H9 (cell line): ENCODE results near the gene H19. TPM values are rescaled to one million over a fixed set of nuclear protein-coding genes. Genes with fewer than 3 reads are reported as not detected.

Experiments used
- DNase-seq: peaks from one replicate; pipeline ENCODE4 v3.0.0-alpha.2; 2017
- H2AFZ ChIP-seq: one replicate; pipeline ENCODE4 v1.6.1; 2013; ENCODE audit warnings: mild to moderate bottlenecking, low read length, control low read depth, moderate library complexity
- H2AK5ac ChIP-seq: 2 replicates; pipeline ENCODE4 v1.6.1; 2013; ENCODE audit warnings: low read length, control low read depth, mixed read lengths; ENCODE audit not compliant: insufficient read length
- H2BK120ac ChIP-seq: one replicate; pipeline ENCODE4 v1.6.1; 2013; ENCODE audit warnings: low read depth, mild to moderate bottlenecking, low read length, control low read depth, inconsistent platforms; ENCODE audit not compliant: poor library complexity, severe bottlenecking
- H2BK12ac ChIP-seq: 2 replicates; pipeline ENCODE4 v1.6.1; 2013; ENCODE audit warnings: low read length, control low read depth, mixed read lengths, low read depth; ENCODE audit not compliant: insufficient read length
- H2BK15ac ChIP-seq: 2 replicates; pipeline ENCODE4 v1.6.1; 2013; ENCODE audit warnings: low read depth, low read length, control low read depth
- H2BK20ac ChIP-seq: one replicate; pipeline ENCODE4 v1.6.1; 2013; ENCODE audit warnings: low read depth, mild to moderate bottlenecking, low read length, control low read depth, inconsistent platforms; ENCODE audit not compliant: poor library complexity, severe bottlenecking
- H2BK5ac ChIP-seq: 2 replicates; pipeline ENCODE4 v1.6.1; 2013; ENCODE audit warnings: low read length, control low read depth, mixed read lengths; ENCODE audit not compliant: insufficient read length
- H3K14ac ChIP-seq: 2 replicates; pipeline ENCODE4 v1.6.1; 2013; ENCODE audit warnings: low read length, control low read depth; ENCODE audit not compliant: insufficient read depth
- H3K18ac ChIP-seq: 2 replicates; pipeline ENCODE4 v1.6.1; 2013; ENCODE audit warnings: low read depth, mild to moderate bottlenecking, mixed read lengths, low read length, control low read depth; ENCODE audit not compliant: insufficient read length
- H3K23ac ChIP-seq: 2 replicates; pipeline ENCODE4 v1.6.1; 2013; ENCODE audit warnings: low read length, control low read depth, mixed read lengths, low read depth; ENCODE audit not compliant: insufficient read length
- H3K23me2 ChIP-seq: 2 replicates; pipeline ENCODE4 v1.6.1; 2013; ENCODE audit warnings: low read depth, mild to moderate bottlenecking, mixed read lengths, low read length, control low read depth; ENCODE audit not compliant: insufficient read length, poor library complexity, severe bottlenecking
- H3K27ac ChIP-seq: 2 replicates; pipeline ENCODE4 v1.5.1; 2013; ENCODE audit warnings: low read length, control low read depth, mixed read lengths, low read depth; ENCODE audit not compliant: insufficient read length
- H3K27me3 ChIP-seq: 2 replicates; pipeline ENCODE4 v1.6.1; 2013; ENCODE audit warnings: low read length, control low read depth, inconsistent platforms; ENCODE audit not compliant: insufficient read depth
- H3K4ac ChIP-seq: 2 replicates; pipeline ENCODE4 v1.6.1; 2013; ENCODE audit warnings: low read depth, mild to moderate bottlenecking, control low read depth, inconsistent platforms, low read length, moderate library complexity
- H3K4me1 ChIP-seq: 2 replicates; pipeline ENCODE4 v1.6.1; 2013; ENCODE audit warnings: low read length, control low read depth, inconsistent platforms; ENCODE audit not compliant: insufficient read depth
- H3K4me2 ChIP-seq: 2 replicates; pipeline ENCODE4 v1.6.1; 2013; ENCODE audit warnings: low read length, control low read depth, mixed read lengths; ENCODE audit not compliant: insufficient read length, insufficient read depth
- H3K56ac ChIP-seq: 2 replicates; pipeline ENCODE4 v1.6.1; 2013; ENCODE audit warnings: low read depth, mild to moderate bottlenecking, mixed read lengths, low read length, control low read depth; ENCODE audit not compliant: insufficient read length
- H3K79me1 ChIP-seq: 2 replicates; pipeline ENCODE4 v1.6.1; 2013; ENCODE audit warnings: low read depth, mild to moderate bottlenecking, moderate library complexity, low read length, control low read depth, inconsistent platforms; ENCODE audit not compliant: insufficient read depth, poor library complexity, severe bottlenecking
- H3K79me2 ChIP-seq: 2 replicates; pipeline ENCODE4 v1.6.1; 2013; ENCODE audit warnings: low read length, control low read depth, inconsistent platforms; ENCODE audit not compliant: insufficient read depth
- H3K9ac ChIP-seq: 2 replicates; pipeline ENCODE4 v1.6.1; 2013; ENCODE audit warnings: low read length, control low read depth, mixed read lengths; ENCODE audit not compliant: insufficient read length; ENCODE audit errors: extremely low read depth
- H3K9me3 ChIP-seq: one replicate; pipeline ENCODE4 v1.6.1; 2013; ENCODE audit warnings: low read depth, low read length, inconsistent platforms; ENCODE audit not compliant: control insufficient read depth
- H3T11ph ChIP-seq: one replicate; pipeline ENCODE4 v1.6.1; 2013; ENCODE audit warnings: mild to moderate bottlenecking, low read length, control low read depth, inconsistent platforms
- H4K20me1 ChIP-seq: one replicate; pipeline ENCODE4 v1.6.1; 2013; ENCODE audit not compliant: control insufficient read depth, insufficient read length, insufficient read depth
- H4K5ac ChIP-seq: 2 replicates; pipeline ENCODE4 v1.6.1; 2013; ENCODE audit warnings: low read depth, mild to moderate bottlenecking, mixed read lengths, low read length, control low read depth; ENCODE audit not compliant: insufficient read length
- H4K8ac ChIP-seq: replicated peaks from 2 replicates; pipeline ENCODE4 v1.6.1; 2013; ENCODE audit warnings: low read length, control low read depth, mixed read lengths, low read depth; ENCODE audit not compliant: insufficient read length
- H4K91ac ChIP-seq: 2 replicates; pipeline ENCODE4 v1.6.1; 2013; ENCODE audit warnings: low read depth, mild to moderate bottlenecking, moderate library complexity, mixed read lengths, low read length, control low read depth; ENCODE audit not compliant: insufficient read length
- H3K27ac Mint-ChIP-seq, 3 experiments: 2 replicates in 2 of 3; 3 replicates in 1 of 3; pipeline ENCODE4 v1.8.0; 2020 to 2021; ENCODE audit warnings: mixed read lengths in 3 of 3, mild to moderate bottlenecking in 1 of 3, moderate library complexity in 1 of 3
- H3K27me3 Mint-ChIP-seq: 2 replicates; pipeline ENCODE4 v1.8.0; 2021; ENCODE audit warnings: low read depth, mild to moderate bottlenecking, moderate library complexity, mixed read lengths
- H3K36me3 Mint-ChIP-seq, 3 experiments: 2 replicates in 2 of 3; 3 replicates in 1 of 3; pipeline ENCODE4 v1.8.0; 2020 to 2021; ENCODE audit warnings: low read depth in 3 of 3, mixed read lengths in 3 of 3; ENCODE audit not compliant: insufficient read depth in 1 of 3
- H3K4me1 Mint-ChIP-seq, 2 experiments: 2 replicates each; pipeline ENCODE4 v1.8.0; 2020; ENCODE audit warnings: mixed read lengths in 2 of 2
- H3K4me3 Mint-ChIP-seq, 2 experiments: 2 replicates in 1 of 2; 3 replicates in 1 of 2; pipeline ENCODE4 v1.8.0; 2020 to 2021; ENCODE audit warnings: mild to moderate bottlenecking in 2 of 2, mixed read lengths in 2 of 2, moderate library complexity in 1 of 2
- H3K9me3 Mint-ChIP-seq, 2 experiments: 2 replicates in 1 of 2; 3 replicates in 1 of 2; pipeline ENCODE4 v1.8.0; 2020; ENCODE audit warnings: mild to moderate bottlenecking in 2 of 2, mixed read lengths in 2 of 2, moderate library complexity in 1 of 2
- CTCF ChIP-seq: fragments of 200-600 bp; sonication (generic); conservative IDR thresholded peaks from 3 replicates; pipeline ENCODE4 v1.8.0; 2021; ENCODE audit warnings: antibody characterized with exemption, mild to moderate bottlenecking
- WGBS: extraction: QIAGEN DNeasy Blood & Tissue Kit; methylation state at CpG from one replicate; pipeline ENCODE4 v1.1.7; 2013; ENCODE audit warnings: missing lambda C conversion rate, low lambda C conversion rate, mixed read lengths; ENCODE audit not compliant: insufficient read length; ENCODE audit errors: extremely low coverage; 5-methylcytosine and 5-hydroxymethylcytosine counted together
- total RNA-seq: library from RNA; stranded (reverse); gene quantifications from 2 replicates; pipeline ENCODE4 v1.2.1, GENCODE V29; 2021

Gene H19
- total RNA-seq, 1 experiment from 2014 or later = 10.7 TPM

- Histone ChIP-seq H3K18ac (no peak overlapping the region), H2BK12ac (no peak overlapping the region), H2BK5ac (no peak overlapping the region), H4K8ac (no peak overlapping the region), H3T11ph (no peak overlapping the region), H3K14ac (no peak overlapping the region), H2AK5ac (no peak overlapping the region), H3K4me1 (no peaks in the 10 kb centered on the region), H2BK120ac (no peak overlapping the region), H3K4ac (no peak overlapping the region), H3K4me2 (no peak overlapping the region), H3K9ac (no peak overlapping the region), H3K23me2 (no peaks in the 10 kb centered on the region), H3K27ac (no peak overlapping the region), H4K20me1 (no peaks in the 10 kb centered on the region), H4K91ac (no peak overlapping the region), H3K27me3 (no peaks in the 10 kb centered on the region), H3K9me3 (no peaks in the 10 kb centered on the region), H4K5ac (no peak overlapping the region), H2BK15ac (no peak overlapping the region), H3K23ac (no peak overlapping the region), H3K56ac (no peak overlapping the region), H2BK20ac (no peak overlapping the region), H3K79me1 (no peaks in the 10 kb centered on the region), H2AFZ (no peak overlapping the region), H3K79me2 (no peaks in the 10 kb centered on the region)
- no peaks in the 10 kb centered on the region for H3K9me3 Mint-ChIP-seq
- H3K27me3 Mint-ChIP-seq = no peaks in the 10 kb centered on the region
- H3K27ac Mint-ChIP-seq = no peak overlapping the region
- WGBS = no CpG with 5 or more reads among the region's 13 CpGs
- no peak overlapping the region for H3K4me3 Mint-ChIP-seq
- no peaks in the 10 kb centered on the region for H3K4me1 Mint-ChIP-seq
- no peak for DNase-seq
- no peaks in the 10 kb centered on the region for H3K36me3 Mint-ChIP-seq
- TF ChIP-seq CTCF = no peak
These were observed 22.5 kb downstream of the H19 start for GRCh38 chr11:1975185-1975584.
